HG02938 (cell line): Measurements from ENCODE around the gene SDK1.
"Not testable (repeated sequence)": the region's sequence is repeated elsewhere in the genome, so short reads cannot be mapped to it uniquely, and the experiment has no call there.

Experiments used
- ATAC-seq: cut with Tn5 transposase; IDR thresholded peaks from one replicate; pipeline ENCODE4 v1.9.1; 2021; ENCODE audit warnings: mild to moderate bottlenecking, moderate library complexity; ENCODE audit not compliant: unreplicated experiment

The SDK1 gene

DNA sequence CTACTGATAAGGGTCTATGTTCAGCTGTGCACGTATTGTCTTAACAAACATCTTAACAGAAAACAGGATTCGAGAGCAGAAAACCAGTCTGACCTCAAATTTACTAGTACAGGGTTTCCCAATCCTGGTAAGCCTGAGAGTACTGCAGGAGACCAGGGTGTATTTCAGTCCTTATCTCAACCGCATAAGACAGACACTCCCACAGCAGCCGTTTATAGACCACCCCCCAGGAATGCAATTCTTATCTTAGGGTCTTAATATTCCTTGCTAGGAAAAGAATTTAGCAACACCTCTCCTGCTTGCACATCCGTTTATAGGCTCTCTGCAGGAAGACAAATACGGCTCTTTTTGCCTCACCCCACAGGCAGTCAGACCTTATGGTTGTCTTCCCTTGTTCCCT is 277.3 kb downstream of the SDK1 start:
- no peak for ATAC-seq

DNA sequence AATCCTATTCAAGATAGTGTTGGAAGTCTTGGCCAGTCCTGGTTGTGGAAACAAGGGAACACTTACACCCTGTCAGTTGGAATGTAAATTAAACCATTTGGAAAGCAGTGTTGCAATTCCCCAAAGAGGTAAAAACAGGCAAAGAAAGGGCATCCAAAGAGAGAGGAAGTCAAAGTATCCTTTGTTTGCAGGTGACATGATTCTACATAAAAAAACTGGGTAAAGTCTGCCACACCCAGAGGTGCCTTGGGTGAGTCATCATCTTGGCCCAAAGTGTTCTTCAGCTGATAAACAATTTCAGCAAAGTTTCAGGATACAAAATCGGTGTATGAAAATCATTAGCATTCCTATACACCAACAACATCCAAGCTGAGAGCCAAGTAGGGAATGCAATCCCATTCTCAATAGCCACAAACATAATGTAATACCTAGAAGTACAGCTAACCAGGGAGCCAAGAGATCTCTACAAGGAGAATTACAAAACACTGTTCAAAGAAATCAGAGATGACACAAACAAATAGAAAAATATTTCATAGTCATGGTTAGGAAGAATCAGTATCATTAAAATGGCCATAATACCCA is 278.7 kb downstream of the SDK1 start:
- no peak for ATAC-seq

DNA sequence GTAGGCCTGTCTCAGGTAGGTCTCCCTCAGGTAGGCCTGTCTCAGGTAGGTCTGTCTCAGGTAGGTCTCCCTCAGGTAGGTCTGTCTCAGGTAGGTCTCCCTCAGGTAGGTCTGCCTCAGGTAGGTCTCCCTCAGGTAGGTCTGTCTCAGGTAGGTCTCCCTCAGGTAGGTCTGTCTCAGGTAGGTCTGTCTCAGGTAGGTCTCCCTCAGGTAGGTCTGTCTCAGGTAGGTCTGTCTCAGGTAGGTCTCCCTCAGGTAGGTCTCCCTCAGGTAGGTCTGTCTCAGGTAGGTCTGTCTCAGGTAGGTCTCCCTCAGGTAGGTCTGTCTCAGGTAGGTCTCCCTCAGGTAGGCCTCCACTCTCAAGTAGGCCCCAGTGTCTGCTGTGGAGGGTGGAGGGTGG is 281.1 kb downstream of the SDK1 start:
- ATAC-seq, result not testable (repeated sequence)

DNA sequence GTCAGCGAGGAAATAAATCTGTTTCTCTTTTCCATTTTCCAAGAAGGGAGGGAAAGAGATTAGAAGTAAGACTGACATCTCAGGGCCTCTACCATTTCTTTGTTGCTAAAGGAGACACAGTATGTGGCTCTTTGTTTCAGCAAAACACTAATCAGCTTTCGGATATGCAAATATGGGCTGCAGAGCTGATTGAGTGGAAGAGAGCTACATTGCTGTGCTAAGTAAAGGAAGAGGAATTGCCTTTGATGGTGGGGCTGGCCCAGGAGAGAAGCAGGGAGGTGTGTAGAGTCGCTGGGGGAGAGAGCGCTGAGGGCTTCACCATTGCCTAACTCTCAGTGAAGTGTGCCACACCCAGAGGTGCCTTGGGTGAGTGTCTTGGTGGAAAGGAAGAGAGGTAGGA is 284.8 kb downstream of the SDK1 start:
- no peak for ATAC-seq

DNA sequence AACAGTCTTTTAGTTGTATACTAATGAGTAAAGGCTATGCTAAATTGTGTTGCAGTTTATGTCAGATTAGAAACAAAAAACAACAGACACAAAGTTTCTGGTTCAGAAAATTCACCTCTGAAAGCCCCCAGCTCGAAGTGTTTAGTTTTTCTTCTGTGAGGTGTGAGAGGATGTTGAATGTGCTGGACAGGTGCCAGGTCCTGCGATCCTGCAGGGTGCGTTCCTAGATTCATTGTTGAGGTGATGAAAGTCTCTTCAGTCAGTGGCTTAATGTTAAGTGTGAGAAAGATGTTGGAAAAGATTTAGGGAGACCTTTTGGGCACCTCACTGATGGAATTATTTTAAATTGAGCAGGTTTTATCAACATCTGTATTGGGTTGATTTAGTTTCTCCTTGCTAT is 287.3 kb downstream of the SDK1 start:
- ATAC-seq, result no peak

DNA sequence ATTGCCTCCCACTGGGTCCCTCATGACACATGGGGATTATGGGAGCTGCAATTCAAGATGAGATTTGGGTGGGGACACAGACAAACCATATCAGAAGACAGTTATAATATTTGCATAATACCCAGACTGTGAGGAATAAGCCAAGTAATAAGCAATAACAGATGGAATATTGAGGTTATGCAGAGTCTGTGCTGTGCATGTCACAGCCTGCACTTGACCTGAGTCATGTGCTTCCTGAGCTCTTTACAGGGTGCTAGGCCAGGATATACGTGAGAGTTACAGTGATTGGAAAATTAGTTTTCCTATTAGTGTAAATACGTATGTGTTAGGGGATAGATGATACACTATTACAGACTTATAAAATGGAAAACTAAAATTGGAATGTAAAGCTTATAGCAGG is 288.7 kb downstream of the SDK1 start:
- no peak for ATAC-seq

DNA sequence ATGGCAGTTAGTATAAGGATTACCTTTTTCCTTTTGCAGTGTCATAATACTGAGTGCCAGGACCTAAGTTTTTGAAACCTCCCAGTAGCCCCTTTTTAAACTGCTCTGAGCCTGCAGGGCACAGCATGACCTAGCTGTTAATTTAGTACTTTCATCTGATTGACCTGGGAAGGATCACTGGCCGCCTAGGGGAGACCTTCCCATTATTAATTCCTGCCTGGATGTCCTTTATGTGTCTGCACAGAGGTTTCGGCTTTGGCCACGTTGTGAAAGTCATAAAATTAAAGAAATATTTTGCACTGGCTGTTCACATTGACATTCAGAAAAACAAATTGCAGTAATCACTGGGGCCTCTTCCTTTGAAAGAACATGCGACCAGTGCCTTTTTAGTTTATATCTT is 290.2 kb downstream of the SDK1 start:
- no peak for ATAC-seq

DNA sequence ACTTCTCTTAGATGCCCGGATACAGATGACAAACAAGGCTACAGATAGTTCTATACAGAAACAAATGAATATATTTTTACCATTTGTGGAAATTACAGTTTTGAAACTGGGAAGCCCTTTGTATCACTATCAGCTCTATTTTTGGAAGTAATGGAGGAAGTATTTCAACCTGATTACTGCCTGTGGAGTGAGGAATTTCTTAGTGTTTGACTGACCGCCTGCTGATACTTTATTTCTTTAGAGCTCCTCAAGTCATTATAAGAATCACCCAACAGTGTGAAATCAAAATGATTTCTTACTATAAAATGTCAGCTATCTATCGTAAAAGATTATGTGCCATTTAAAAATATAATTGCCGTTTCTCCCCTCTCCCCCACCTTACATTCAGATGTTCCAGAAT is 290.9 kb downstream of the SDK1 start:
- ATAC-seq, result no peak

DNA sequence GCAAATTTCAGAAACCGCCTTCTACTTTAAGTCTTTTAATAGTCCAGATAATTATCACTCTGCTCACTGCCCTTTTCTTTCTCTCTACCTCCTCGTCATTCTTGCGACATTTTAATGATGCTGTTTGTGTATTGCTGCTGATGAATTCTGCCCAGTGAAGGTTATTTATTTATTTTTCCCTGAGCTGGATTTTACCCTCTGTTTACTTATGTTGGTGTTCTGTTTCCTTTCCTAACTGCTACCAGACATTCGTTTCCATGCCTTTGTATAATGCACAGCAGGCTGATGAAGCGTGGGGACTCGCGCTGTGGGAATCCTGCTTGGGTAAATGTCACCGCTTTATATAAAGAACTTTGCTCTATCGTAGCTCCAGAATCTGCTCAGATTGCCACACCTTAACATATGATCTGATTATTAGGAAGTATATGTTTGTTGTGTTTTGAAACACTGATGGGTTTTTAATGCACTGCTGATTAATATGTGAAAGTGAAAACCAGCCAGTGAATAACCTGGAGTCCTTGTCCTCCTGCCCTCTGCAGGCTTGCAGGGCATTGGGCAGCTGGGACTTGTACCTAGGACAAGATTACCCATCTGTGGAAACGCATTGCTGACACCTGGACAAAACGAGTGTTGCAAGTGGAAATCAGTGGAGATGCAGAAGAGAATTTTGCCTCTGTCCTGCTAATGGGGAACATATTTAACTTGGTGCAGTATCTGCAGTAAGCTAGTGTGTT is 291.5 kb downstream of the SDK1 start:
- ATAC-seq, result no peak

DNA sequence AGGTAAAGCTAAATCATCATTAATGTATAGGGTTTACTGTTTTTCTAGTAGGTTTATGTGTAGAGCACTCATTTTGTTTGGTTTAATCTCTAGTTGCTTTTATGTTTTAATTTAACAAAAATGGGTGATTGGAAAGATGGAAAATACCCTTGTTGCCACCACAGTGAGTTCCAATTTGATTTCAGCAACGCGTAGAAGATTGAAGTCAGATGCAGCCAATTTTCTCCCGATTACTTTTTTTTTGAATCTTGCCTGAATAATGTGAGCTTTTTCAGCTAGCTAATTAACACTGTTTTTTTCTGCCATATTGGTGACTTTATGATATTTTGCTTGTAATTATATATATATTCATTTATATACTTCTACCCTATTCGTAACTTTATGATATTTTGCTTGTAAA is 293.8 kb downstream of the SDK1 start:
- no peak for ATAC-seq

DNA sequence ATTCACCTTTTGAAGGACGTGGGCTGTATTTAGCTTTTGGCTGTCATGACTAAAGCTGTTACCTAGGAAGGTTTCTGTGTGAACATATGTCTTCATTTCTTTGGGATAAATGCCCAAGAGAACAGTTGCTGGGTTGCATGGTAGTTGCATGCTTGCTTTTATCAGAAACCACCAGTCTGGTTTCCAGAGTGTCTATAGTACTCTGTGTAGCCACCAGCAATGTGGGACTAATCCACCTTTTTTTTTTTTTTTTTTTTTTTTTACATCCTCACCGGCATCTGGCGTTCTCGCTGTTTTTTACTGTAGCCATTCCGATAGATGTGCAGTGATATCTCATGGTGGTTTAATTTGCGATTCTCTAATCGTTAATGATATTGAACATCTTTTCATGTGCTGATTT is 297.8 kb downstream of the SDK1 start:
- ATAC-seq, result no peak

DNA sequence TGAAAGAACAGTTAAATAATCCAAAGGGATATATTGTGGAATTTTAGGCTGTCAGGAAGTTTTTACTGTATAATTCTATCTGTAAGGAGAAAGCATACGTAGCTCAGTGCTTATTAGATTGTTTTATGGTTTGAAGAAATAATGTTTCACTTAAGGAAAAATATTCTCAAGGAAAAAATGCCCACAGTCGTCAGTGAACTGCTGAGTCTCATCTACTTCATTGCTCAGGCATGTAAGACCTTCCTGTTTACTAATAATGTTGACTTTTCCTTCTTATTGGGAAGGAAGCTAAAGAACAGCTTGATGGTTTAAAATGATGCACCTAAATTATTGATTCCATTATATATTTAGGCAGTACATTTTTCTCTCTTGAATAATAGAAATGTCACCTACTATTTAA is 304.2 kb downstream of the SDK1 start:
- ATAC-seq, result no peak

DNA sequence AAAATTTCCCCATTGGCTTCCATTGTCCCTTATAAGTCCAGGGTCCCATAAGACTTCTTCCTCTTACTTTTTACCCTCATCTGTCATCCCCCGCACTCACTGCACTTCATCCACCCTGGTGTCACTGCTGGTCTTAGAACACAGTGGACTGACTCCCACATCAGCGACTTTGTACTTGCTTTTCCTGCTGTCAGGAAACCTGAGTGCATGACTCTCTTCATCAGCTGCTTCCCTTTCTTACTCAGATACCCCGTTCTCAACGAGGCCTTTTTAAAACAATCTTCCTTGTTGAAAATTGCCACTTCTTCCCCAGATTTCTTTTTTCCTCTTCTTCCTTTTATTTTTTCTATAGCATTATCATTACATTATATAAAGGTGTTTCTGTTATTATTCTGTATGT is 305.4 kb downstream of the SDK1 start:
- no peak for ATAC-seq

DNA sequence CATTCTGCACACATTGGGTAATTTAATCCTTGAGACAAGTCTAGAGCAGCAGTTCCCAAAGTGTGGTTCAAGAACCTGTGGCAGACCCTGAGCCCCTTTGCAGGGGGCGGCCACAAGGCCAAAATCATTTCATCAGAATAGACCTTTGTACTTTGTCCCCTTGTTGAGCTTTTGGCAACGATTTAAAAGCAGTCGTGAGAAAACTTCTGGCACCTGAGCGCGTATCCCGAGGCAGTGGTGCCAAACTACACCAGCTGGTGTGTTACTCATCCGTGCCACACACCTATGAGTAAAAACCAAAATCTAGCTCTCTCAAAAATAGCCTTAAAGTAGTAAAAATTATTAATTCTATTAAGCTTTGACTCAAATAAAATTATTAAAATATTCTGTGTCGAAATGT is 306.8 kb downstream of the SDK1 start:
- ATAC-seq, result no peak

DNA sequence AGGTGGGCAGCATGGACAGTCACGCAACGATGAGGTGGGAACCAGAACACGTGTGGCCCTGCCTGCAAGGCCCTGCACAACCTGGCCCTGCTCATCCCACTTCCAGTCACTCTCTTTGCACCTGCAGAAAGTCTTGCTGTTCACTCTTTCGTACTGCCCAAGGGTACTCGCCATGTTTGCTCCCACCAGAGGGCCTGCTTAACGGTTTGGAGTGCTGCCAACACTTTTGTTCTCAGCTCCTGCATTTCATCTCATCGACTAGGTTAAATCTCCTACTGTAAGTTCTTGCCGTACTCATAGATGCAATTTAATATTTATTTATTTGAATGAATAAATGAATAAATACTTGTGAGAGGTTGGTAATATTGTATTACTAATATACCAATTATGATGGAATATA is 315.3 kb downstream of the SDK1 start:
- no peak for ATAC-seq

DNA sequence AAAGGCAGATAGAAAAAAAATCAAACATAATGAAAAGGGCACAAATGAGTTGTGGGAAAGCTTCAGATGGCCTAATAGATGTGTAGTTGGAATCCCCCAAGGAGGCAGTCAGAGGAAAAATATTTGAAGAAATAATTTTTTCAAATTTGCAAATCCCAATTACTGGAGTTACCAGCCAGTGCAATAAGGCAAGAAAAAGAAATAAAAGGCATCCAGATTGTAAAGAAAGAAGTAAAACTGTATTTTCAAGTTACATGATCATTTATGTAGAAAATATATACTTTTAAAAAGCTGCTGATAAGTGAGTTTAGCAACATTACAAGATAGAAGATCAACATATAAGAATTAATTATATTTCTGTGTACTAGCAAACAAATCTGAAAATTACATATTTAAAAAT is 329.0 kb downstream of the SDK1 start:
- ATAC-seq, result no peak

DNA sequence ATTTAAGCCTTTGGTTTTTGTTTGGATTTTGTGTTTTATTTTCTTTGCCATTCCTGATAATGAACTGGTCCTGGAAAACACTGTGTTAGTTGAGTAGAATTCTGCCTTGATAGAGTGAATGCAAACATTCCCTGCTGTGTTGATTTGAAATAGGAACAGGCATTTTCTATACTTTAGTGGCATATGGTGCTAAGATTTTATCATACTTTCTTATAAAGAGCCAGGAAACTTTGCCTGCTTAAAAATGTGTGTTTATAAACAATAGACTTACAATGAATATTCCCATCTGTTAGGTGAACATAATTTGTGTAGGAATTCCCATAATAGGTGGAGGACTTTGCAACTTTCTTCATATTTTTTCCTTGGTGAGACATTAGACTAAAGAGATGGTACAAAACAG is 333.3 kb downstream of the SDK1 start:
- ATAC-seq, result no peak

DNA sequence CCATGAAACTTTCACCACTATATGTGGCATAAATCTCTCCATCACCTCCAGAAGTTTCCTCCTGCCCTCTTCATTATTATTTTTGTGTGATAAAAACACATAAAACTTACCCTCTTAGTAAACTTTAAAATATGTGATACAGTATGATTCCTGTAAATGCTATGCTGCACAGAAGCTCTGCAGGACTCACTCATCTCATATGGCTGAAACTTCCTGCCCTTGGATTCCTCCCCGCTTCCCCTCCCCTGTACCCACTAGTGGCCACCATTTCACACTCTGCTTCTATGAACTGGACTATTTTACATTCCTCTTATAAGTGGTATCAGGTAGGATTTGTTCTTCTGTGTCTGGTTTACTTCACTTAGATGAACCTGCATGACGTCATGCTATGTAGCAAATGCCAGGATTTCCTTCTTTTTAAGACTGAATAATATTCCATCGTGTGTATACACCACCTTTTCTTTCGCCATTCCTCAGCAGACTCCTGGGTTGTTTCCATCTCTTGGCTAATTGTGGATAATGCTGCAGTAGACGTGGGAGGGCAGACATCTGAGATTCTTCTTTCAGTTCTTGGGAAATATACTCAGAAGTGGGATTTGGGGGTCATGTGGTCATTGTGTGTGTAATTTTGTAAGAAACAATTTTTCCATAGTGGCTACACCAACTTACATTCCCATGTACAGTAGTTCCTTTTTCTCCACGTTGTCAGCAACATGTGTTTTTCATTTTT is 335.2 kb downstream of the SDK1 start:
- ATAC-seq, result no peak

DNA sequence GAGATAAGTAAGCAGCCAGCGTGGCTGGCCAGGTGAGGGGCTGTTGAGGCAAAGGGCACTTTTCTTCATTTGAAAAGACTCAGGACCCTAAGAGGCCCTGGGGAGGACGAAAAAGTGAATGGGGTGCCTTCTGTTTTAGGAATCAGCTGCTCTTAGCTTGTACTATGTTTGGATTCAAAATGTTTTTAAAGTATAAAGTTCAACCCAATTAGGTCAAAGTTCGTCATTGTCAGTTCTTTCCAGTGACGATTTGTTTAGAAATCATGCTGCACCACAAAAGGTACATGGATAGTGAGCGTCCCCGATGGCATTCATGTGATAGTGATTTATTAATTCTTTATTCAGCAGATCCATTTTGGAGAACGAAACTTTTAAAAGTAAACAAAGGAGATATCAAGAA is 338.2 kb downstream of the SDK1 start:
- no peak for ATAC-seq

DNA sequence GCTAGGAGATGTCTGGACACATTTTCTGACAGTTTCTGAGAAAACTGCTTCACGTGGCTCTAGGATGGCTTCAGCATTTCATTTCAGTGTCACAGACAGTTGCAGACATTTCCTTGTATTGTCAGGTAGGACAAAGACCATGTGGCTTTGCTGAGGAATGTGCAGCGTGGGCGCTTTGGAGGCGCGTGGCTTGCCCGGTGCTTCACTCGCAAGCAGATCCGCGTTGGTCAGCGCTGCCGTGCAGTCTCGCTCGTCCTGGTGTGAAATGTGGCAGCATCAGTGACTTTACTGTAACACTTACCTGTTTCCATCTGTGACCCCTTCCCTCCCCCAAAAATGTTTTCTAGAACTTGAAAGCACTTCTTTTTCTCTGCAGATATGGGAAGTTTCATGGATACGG is 340.5 kb downstream of the SDK1 start:
- no peak for ATAC-seq

DNA sequence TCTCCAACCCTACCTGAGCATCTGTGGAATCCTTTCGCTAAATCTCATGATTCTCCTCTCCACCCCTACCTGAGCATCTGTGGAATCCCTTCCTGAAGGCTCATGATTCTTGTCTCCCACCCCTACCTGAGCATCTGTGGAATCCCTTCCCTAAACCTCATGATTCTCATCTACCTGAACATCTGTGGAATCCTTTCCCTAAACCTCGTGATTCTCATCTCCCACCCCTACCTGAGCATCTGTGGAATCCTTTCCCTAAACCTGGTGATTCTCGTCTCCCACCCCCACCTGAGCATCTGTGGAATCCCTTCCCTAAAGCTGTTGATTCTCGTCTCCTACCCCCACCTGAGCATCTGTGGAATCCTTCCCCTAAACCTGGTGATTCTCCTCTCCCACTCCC is 342.0 kb downstream of the SDK1 start:
- ATAC-seq, result no peak

DNA sequence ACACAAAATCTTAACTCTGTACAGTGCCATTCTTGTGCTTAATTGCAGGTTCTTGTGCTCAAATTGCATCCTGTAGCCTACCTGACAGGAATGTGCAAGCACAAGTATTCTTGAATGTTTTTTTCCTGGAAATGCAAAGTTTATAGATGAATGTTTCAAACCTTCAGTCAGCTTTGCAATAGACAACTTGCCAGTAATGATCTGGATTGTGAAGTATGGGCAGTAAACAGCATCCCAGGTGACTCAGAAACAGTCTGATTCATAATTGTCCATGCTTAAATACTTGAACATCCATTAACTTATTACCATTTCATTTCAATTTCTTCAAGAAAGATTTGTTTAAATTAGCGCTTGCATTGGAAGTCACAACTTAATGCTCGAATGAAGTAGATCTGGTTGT is 347.2 kb downstream of the SDK1 start:
- ATAC-seq, result no peak
